Measurements from ENCODE around the gene CEACAM6. TPM values are rescaled to one million over a fixed set of nuclear protein-coding genes. Genes with fewer than 3 reads are reported as not detected.

The CEACAM6 gene
- total RNA-seq, 4 donors from 2014 or later: 0.19 TPM; not detected in 3

- DNase-seq (ENCODE audit: low spot score) (no peak), ATAC-seq (ENCODE audit: low FRiP score) (no peak)
- TF ChIP-seq CTCF (IDR thresholded peaks at IDR 0.05): no peak
Measured at GRCh38 chr19:41821003-41821735, 65.8 kb downstream of the CEACAM6 start.

Other genes starting within 250 kb of the CEACAM6 start
- gene CEACAM21, start 179.4 kb upstream of the CEACAM6 start, total RNA-seq: 1 to 10 TPM in 2 of 4 donors, under 1 TPM in 2; 0.37 to 3.5 (median 1.4) TPM
- 1 to 10 TPM in 3 of 4 donors, not detected in 1; 1.7 to 9.0 (median 2.6) TPM for gene CEACAM4, start 128.5 kb upstream of the CEACAM6 start, total RNA-seq
- not detected for gene CEACAM7, start 67.3 kb upstream of the CEACAM6 start, total RNA-seq
- gene CEACAM5, start 46.9 kb upstream of the CEACAM6 start, total RNA-seq: not detected
- gene CEACAM3, start 41.1 kb downstream of the CEACAM6 start, total RNA-seq: 10 to 100 TPM in 1 of 4 donors, not detected in 3; 20.3 TPM
- not detected for gene LYPD4, start 89.2 kb downstream of the CEACAM6 start, total RNA-seq
- gene DMRTC2, start 89.5 kb downstream of the CEACAM6 start, total RNA-seq: not detected
- 100 to 1,000 TPM; 559 to 757 (median 617) TPM for gene RPS19, start 104.7 kb downstream of the CEACAM6 start, total RNA-seq
- 1 to 10 TPM in 1 of 4 donors, under 1 TPM in 1, not detected in 2; 0.72 to 1.8 TPM for gene CD79A, start 121.7 kb downstream of the CEACAM6 start, total RNA-seq
- 100 to 1,000 TPM in 1 of 4 donors, 10 to 100 TPM in 3; 53.1 to 129 (median 72.0) TPM for gene ARHGEF1, start 127.7 kb downstream of the CEACAM6 start, total RNA-seq
- gene ERFL, start 172.9 kb downstream of the CEACAM6 start, total RNA-seq: under 1 TPM in 1 of 4 donors, not detected in 3; 0.25 TPM
- 100 to 1,000 TPM; 132 to 192 (median 167) TPM for gene RABAC1, start 203.8 kb downstream of the CEACAM6 start, total RNA-seq
- under 1 TPM in 2 of 4 donors, not detected in 2; 0.13 to 0.28 TPM for gene ATP1A3, start 238.7 kb downstream of the CEACAM6 start, total RNA-seq